ENCODE measurements around the gene PCBP3.

PCBP3 gene

DNA sequence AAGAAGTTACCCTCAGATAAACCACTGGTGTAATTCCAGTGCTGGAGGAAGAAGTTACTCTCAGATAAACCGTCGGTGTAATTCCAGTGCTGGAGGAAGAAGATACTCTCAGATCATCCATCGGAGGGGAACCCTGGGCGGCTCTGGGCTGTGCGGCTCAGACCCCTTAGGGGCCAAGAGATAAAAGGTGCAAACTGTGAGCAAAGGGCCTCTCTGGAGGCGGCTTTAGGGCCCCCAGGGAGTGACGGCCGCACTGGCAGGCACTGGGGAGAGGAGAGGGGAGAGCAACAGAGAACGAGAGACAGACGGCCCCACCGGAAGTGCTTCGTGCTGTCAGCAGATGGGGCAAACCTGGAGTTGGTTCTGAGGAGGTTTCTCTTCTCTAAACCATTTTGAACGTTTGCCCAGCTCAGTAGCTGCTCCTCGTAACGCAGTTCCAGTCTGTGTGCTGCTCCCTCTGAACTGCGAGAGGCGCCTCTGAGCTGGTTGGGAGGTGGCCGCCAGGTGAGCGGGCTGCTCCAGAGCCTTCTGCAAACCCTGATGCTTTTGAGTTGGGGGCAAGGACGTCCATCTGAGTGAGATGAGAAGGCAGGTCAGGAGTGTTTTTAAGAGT, 275.4 kb downstream of the PCBP3 start:
- FAIRE-seq = no peak

DNA sequence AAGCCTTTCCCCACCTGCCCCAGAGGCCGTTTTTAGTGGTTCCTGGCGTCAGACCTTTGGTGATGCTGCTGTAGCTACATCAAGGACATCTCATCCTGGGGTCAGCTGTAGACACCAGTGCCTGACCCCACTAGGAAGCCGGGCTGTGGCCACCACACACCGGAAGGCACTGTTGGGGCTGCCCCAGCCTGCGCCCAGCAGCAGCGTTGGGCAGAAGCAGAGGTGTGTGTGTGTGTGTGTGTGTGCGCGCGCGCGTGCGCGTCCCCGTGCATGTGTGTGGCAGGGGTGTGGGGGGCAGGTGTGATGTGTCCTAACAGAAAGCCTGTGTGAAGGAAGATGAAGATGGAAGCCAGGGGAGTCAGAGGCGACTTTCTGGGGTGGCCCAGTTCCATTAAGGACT, 276.1 kb downstream of the PCBP3 start:
- no peak for FAIRE-seq

DNA sequence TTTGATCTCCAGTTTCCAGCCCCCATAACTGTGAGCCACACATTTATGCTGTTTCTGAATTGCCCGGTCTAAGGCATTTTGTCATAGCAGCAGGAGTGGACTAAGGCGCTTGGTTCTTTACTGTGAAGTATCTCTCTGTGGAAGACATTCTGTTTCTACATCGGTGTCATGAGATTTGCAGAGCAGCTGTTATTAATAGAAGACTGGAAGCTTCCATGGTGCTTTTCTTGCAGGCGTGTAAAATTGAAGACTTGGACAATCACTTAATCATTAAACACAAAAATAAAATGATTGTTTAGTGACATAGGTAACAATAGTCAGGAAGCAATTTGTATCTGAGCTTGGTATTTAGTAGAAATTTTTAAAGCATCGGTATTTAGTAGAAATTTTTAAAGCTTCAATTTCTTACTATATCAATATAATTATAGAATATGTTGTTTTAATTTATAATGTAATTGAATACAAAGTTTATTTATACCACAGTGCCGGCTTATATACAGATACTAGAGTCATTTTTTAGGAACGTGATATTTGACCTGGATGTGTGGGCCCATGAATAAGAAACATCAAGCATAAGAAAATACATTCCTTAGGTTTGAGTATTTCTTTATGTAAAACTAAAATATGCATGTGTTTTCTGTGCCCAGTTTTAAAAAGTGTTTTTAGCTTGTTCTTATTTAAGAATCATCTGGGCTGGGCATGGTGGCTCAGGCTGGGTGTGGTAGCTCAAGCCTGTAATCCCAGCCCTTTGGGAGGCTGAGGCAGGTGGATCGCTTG, 277.5 kb downstream of the PCBP3 start:
- FAIRE-seq = no peak

DNA sequence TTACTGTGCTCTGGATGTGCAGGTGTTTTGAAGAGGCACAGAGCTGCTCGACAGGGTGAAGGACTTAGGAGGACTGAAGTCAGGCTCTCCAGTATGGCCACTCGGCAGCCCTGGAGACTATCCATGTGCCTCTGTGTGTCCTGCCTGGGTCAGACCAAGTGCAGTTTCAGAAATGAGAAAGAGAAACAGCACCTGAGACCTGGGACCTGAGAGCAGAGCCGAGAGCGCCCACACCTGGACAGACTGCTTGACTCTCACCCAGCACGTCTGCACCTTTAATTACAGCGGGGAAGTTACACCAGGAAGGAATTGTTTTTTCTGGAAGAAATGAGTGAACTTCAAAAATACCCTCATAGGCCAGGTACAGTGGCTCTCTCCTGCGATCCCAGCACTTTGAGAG, 278.4 kb downstream of the PCBP3 start:
- no peak for FAIRE-seq

DNA sequence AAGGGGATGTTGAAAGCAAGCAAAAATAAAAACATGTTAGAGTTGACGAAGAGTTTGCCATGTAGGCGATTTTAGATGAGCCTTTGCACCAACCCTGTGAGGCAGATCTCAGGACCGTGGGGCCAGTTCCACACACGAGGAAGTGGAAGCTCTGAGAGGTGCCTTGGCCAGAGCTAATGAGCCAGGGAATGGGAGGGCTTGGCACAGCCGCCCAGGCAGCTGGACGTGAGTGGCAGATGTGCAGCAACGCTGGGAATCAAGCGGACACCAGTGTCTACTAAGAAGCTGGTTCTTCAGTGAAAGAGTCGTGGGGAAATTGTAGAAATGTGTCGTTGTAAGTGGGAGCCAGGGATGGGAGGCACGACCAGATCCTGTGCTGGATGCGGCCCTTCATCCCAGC, 279.1 kb downstream of the PCBP3 start:
- FAIRE-seq = no peak

DNA sequence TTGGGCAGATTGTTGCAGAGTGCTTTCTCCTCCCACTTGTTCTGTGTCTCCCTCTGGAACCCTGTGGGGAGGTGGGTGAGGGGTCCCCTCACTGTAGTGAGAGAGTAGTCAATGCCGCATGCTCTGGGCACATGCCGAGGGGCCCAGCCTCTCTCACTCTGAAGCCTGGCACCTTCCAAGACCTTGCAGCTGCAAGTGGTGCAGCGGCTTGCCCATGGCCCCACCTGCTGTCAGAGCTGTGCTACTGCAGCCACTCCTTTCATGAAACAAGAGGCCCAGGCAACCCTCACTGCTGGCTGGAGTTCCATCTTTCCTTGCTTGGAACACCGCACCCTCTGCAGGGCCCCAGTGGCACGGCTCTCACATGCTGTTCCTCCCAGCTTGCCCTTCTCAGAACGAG, 279.6 kb downstream of the PCBP3 start:
- no peak for FAIRE-seq

DNA sequence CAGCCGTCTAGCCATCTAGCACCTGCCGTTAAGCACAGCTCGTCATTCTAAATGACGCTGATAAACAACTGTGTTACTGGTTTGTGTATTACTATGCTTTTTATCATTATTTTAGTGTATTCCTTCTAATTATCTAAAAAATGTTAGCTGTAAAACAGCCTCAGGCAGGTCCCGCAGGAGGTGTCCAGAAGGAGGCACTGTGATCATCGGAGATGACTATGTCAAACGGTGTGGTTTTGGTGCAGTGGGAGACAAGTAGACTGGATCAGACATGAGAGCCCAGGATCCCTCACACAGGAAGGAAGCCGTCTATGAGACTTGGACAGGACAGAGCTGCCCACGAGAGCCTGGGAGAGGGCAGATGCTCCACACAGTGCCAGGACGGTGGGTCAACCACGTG, 282.8 kb downstream of the PCBP3 start:
- FAIRE-seq = no peak

DNA sequence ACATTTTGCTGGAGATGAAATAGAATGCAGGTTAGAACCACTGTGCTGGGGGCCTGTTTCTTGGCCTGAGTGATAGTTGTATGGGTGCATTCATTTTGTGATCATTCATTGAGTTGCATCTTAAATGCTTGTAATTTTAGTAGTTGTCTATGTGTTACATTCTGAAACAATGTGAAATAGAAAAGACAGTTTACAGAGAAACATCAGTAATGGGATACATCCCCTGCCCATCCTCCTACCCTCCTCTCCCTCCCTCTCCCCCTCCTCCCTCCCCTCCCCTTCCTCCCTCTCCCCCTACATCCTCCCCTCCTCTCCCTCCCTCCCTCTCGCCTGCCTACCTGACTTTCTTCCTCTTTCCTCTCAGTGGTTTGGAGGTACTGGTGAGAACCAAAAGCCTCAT, 283.5 kb downstream of the PCBP3 start:
- FAIRE-seq = no peak

DNA sequence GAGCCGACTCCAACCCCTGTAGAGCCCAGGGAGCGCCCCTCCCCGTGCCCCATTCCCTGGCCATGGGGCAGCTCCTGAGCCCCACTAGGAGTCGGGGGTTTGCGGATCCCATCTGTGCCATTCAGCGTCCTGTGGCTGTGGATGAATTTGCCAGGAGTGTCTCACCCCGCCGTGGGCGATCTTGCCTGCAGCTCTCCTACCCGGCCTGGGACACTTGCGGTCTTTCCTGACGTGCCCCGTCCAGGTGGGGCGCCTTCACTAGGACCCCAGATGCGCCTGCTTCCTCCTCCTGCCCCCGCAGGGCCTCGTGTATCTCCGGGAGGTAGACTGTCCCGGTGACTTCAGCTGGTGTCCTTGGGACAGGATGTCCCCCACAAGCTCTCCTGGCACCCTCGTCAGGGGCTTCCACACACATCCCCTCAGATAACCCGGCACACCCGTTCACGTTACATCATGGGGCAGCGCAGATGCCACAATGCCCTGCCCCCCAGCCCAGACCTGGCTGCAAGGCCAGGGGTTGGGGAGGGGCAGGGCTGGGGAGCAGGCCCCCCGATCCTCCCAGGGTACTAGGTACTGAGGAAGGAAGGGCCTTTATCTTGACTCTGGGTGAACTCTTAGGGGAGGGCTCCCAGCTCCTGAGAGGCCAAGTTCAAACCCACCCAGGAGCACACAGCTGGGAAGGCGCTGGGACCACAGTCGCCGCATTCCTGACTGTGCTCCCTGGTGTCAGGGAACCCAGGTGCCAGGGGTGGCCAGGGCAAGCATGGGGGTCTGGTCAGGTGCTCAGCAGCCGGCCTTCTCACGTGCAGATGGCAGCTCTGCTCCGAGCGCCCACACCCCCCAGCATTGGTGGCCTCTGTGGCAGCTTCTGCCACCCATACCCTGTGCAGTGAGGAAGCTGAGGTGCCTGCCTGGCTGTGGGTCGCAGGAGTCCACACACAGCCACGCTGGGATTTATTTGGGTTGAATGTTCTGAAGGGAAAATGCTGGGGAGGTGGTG, 284.6 kb downstream of the PCBP3 start:
- FAIRE-seq = no peak

DNA sequence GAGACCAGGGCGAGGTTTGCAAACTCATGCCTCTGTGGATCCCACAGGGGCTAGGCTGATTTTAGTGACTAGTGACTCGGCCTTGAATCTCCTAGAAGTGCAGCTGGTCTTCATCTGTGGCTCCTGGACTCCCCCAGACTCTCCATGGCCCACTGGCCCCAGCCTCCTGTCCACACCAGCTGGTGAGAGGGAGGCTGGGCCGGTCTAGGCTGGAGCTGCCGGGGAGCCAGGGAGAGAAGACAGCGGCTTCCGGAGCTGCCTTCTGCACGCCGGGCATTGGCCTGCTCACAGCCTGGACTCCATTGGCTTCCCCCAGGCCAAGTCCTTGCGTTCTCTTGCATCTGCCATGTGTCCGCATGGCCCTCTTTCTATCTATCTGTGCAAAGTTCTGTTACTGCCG, 285.9 kb downstream of the PCBP3 start:
- no peak for FAIRE-seq

DNA sequence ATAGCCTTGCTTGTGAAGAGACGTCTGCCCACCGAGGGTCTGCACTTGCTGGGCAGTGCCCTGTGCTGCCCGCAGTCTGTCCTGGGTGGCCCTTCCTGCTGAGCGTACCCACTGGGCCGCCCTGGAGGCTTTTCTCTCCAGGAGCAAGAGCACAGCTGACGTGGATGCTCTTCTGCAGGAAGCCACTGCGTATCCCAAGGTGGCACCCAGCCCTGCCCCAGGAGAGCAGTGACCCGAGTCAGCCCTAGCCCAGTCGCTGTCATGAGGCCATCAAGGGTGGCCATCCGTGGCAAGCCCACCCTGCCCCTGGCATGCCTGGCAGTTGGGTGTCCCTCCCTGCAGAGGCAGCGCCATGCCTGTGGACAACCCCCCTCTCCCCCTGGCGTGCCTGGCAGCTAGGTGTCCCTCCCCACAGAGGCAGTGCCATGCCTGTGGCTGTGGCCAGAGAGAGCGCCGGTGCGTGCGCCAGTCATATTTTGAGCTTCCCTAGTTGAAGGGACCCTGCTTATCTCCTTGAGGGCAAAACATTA, 286.8 kb downstream of the PCBP3 start:
- no peak for FAIRE-seq

DNA sequence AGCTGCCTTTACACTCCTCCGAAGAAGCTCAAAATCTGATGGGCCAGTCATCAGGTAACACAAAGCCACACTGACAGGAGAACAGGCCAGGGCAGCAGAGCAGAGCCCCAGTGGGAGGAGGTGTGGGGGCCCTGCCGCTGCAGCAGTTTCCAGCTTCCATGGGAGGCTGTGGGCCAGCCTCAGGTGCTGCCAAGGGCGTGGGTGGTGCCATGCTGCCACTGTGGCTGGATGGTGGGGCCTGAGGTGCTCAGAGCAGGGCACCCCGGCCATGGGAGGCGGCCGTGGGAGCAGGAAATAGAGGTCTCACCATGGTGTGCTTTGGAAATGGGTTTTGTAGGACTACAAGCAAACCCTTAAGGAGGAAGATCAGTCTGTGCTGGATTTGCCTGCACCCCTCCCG, 287.3 kb downstream of the PCBP3 start:
- no peak for FAIRE-seq

DNA sequence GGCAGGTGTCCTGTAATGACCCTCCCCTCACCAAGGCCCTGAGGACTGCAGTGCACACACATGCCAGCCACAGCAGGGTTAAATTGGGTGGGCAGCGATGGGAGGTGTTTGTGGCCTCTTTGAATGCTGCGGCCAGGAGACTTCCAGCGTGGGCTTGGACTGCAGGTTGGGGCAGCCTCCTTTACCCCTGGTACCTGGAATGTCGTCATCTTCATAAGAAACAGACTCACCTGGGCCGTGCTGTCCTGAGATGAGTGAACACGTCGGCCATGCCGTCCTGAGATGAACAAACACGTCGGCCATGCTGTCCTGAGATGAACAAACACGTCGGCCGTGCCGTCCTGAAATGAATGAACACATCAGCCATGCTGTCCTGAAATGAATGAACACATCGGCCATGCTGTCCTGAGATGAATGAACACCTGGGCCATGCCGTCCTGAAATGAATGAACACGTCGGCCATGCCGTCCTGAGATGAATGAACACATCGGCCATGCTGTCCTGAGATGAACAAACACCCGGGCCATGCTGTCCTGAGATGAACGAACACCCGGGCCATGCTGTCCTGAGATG, 288.0 kb downstream of the PCBP3 start:
- no peak for FAIRE-seq

DNA sequence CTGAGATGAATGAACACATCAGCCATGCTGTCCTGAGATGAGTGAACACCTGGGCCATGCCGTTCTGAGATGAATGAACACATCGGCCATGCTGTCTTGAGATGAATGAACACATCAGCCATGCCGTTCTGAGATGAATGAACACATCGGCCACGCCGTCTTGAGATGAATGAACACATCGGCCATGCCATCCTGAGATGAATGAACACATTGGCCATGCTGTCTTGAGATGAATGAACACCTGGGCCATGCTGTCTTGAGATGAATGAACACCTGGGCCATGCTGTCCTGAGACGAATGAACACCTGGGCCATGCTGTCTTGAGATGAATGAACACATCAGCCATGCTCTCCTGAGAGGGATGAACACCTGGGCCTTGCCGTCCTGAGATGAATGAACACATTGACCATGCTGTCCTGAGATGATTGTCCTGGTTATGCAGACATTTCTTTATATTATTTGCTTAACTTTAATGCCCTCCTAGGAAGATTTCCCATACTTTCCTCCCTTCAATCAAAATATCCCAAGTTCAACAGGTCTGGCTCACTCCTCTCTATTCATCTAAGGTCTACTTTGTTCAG, 289.5 kb downstream of the PCBP3 start:
- no peak for FAIRE-seq

DNA sequence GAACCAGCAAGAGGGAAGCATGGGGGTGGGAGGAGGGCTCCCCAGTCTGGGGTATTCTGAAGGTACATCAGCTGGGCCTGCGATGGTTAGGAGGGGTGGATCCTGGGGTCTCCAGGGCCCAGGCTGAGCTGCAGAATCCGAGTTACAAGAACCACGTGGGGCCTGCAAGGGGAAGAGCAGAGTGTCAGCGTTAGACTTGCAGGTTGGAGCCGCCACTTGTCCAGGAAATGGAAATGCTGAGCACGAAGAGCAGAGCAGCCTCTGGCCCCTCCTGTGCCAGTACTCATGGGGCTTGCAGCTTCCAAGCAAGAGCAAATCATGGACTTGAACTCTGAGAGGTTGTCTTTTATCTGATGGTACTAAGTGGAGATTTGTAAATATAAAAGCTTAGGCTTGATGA, 290.6 kb downstream of the PCBP3 start:
- FAIRE-seq = no peak

DNA sequence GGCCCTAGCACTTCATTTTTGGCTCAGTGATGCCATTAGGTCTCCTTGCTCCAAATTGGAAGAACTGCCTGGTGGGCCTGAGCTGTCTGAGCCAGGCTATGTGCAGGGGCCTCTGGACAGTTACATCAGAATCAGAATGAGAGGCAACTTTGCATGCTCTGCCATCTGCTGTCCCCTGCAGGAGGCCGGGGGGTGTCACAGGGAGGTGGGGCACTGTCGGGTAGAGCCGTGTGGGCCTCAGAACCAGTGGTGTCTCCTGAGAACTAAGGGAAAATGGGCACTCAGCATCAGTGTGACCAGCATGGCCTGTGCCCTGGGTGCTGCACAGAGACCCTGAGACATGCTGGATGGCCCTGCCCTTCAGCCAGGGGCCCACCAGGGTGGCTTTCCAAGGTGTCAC, 291.0 kb downstream of the PCBP3 start:
- no peak for FAIRE-seq

DNA sequence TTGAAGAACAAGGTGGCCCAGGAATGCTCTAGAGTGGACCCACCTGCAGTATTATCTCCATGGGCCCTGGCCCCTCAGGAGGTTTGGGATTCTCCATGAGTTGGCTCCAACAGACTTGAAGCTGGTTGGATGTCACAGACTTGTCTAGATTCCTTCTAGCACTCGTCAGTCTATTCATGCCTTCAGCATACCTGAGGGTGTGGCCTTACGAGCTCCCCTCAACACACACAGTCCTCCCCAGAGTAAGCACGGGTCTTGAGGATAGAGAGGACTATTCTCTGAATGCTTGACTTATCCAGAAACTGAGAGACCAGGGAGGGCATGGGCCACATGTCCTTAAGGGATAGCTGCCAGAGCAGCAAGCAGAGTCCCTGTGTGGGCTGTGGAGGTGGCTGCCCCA, 292.1 kb downstream of the PCBP3 start:
- no peak for FAIRE-seq

DNA sequence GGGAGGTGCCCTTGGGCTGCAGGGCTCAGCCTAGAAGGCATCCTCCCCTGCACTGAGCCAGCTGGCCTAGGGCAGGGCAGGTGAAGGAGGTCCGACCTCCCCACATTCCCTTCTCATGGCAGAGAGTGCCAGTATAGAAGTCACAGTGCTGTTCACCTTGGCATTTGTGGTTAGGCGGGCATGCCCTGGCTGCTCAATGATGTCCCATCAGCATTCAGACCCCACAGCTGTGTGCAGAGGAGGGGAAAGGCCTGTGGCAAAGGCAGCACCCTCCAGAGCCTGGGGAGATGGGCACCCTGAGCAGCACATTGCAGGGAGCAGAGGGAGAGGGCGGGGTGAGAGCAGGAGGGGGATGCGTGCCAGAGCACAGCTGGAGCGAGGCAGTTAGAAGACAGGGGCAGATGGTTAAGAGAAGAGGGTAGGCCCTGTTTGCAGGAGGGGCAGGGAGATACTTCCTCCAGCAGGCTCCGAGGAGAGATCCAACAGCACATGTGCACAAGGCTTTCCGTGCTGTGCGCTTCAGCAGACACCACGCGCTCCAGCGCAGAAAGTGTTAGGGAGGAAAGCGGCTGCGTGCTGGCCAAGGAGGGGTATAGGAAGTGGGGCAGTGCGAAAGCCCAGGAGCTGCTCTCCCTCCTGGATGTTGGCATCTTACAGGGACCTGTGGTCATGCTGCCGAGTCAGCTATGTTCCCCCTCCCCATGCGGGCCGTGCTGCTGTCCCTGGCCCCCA, 294.4 kb downstream of the PCBP3 start:
- no peak for FAIRE-seq

DNA sequence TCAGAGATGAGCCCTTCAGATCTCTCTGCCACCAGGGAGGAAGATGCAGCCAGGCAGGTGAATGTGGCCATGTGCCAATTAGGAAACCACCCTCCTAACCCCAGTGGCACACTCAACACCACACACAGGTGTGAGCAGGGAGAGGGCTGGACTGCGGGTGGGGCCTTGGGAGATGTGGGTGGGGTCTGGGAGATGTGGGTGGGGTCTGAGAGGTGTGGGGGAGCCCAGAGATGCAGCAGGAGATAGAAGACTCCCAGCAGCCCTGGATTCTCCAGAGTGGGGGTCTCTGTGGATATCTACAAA, 294.9 kb downstream of the PCBP3 start:
- FAIRE-seq = no peak

DNA sequence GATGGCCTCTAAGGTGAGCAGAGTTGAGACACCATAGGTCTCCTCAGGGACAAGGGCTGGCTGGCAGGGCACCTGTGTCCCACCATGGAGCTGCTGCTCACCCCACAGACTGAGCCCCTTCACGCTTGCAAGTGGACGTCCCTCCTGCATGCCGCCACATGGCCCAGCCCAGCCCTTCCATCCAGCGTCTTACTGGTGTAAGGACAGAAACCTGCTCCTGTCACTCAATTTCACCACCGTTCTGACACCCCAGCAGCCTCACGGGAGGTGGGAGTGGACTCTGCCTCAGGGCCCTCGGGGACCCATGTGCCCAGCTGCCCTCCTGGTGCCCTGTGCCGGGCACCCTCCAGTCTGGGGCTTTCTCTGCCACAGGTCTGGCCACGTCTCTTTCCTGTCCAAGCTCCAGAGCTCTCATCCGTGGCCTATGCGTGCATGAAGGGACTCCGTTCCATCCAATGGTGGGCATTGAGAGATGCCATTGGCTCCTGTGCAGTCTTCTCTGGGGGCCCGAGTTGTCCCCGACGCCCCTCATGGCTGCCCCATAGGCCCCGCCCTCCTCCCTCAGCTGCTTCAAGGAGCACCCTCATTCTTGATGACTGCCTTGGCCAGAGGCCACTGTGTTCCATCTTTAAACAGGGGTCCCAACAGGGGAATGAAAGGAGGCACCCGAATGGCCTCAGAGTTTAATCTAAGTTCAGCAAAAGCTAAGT, 295.4 kb downstream of the PCBP3 start:
- FAIRE-seq = no peak

DNA sequence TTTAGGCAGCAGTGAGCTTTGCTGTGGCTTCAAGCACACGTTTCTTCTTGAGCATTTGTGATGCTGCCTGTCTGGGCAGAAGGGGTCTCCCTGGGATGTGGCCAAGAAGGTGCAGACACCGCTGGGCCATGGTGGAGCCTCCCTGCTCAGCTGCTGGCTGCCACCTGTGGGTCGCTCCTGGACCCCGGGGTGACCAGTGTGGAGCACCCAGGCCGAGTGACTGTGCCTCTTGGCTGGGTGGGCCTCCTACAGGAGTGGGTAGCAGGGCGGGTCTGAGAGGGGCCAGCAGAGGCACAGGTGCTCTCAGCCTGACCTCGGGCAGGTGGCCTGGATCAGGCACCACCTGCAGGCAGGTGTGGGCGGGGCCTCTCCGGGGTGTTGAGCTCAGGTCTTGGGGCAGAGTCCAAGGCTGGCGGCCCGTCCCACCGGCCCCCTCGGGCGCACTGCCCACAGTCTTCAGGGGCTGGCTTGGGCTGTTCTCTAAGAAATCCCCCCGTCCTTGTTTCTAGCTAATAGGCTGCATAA, 296.1 kb downstream of the PCBP3 start:
- FAIRE-seq = no peak

Data from islet of Langerhans (tissue), 1 donor.